Measurements from ENCODE around the gene BBC3.
"Not testable (repeated sequence)": the region's sequence is repeated elsewhere in the genome, so short reads cannot be mapped to it uniquely, and the experiment has no call there.

BBC3 gene

GRCh38 chr19:47269596-47269995 is 38.6 kb upstream of the BBC3 start:
- Histone ChIP-seq H3K36me3 (ENCODE audit: control insufficient read depth, insufficient read depth, low read length) (peaks cover 17% of the 10 kb centered on the region), H3K4me3 (replicated peaks; ENCODE audit: low read depth, low read length) (no peak overlapping the region), H3K27me3 (replicated peaks; ENCODE audit: control insufficient read depth, insufficient read depth, low read length) (no peaks in the 10 kb centered on the region)
- DNase-seq (ENCODE audit: extremely low read depth, insufficient read length) = no peak
- TF ChIP-seq CTCF (IDR thresholded peaks at IDR 0.05; ENCODE audit: insufficient read depth, low read length, poor library complexity, severe bottlenecking) = no peak

GRCh38 chr19:47268028-47268427 is 37.0 kb upstream of the BBC3 start:
- Histone ChIP-seq H3K36me3 (ENCODE audit: control insufficient read depth, insufficient read depth, low read length) (peaks cover 22% of the 10 kb centered on the region), H3K27me3 (replicated peaks; ENCODE audit: control insufficient read depth, insufficient read depth, low read length) (no peaks in the 10 kb centered on the region), H3K4me3 (replicated peaks; ENCODE audit: low read depth, low read length) (no peak overlapping the region)
- TF ChIP-seq CTCF (IDR thresholded peaks at IDR 0.05; ENCODE audit: insufficient read depth, low read length, poor library complexity, severe bottlenecking) = no peak
- no peak for DNase-seq (ENCODE audit: extremely low read depth, insufficient read length)

DNA sequence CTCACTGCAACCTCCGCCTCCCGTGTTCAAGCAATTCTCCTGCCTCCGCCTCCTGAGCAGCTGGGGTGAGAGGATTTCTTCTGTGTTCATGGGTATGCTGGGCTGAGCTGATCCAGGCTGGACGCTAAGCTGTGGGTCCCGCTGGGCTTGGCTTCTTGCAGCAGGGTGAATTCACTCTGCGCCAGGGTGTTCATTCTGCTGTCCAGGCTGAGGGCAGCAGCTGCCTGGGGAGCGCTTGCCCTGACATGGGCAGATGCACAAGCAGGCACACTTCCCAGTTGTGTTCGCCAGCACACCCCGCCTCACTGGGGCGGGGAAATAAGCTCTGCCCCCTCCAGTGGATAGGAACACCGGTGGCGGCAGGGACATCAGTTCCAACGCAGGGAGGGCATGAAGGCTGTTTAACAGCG is 36.4 kb upstream of the BBC3 start:
- Histone ChIP-seq H3K27me3 (replicated peaks; ENCODE audit: control insufficient read depth, insufficient read depth, low read length) (no peaks in the 10 kb centered on the region), H3K36me3 (ENCODE audit: control insufficient read depth, insufficient read depth, low read length) (peaks cover 22% of the 10 kb centered on the region)

GRCh38 chr19:47266401-47266941 is 35.5 kb upstream of the BBC3 start:
- no peak for TF ChIP-seq CTCF (IDR thresholded peaks at IDR 0.05; ENCODE audit: insufficient read depth, low read length, poor library complexity, severe bottlenecking)
- H3K27me3 ChIP-seq (replicated peaks; ENCODE audit: control insufficient read depth, insufficient read depth, low read length) = no peaks in the 10 kb centered on the region
- peaks cover 22% of the 10 kb centered on the region for H3K36me3 ChIP-seq (ENCODE audit: control insufficient read depth, insufficient read depth, low read length)
- no peak for DNase-seq (ENCODE audit: extremely low read depth, insufficient read length)
- no peak overlapping the region for H3K4me3 ChIP-seq (replicated peaks; ENCODE audit: low read depth, low read length)

More for the DNA sequence above, 36.4 kb upstream of the BBC3 start:
- H3K4me3 ChIP-seq (replicated peaks; ENCODE audit: low read depth, low read length) = no peak overlapping the region
- TF ChIP-seq CTCF (IDR thresholded peaks at IDR 0.05; ENCODE audit: insufficient read depth, low read length, poor library complexity, severe bottlenecking) = no peak
- DNase-seq (ENCODE audit: extremely low read depth, insufficient read length) = no peak

GRCh38 chr19:47264629-47265028 is 33.6 kb upstream of the BBC3 start:
- TF ChIP-seq CTCF (IDR thresholded peaks at IDR 0.05; ENCODE audit: insufficient read depth, low read length, poor library complexity, severe bottlenecking) = no peak
- peaks cover 24% of the 10 kb centered on the region for H3K36me3 ChIP-seq (ENCODE audit: control insufficient read depth, insufficient read depth, low read length)
- H3K4me3 ChIP-seq (replicated peaks; ENCODE audit: low read depth, low read length) = no peak overlapping the region
- DNase-seq (ENCODE audit: extremely low read depth, insufficient read length) = no peak
- no peaks in the 10 kb centered on the region for H3K27me3 ChIP-seq (replicated peaks; ENCODE audit: control insufficient read depth, insufficient read depth, low read length)

DNA sequence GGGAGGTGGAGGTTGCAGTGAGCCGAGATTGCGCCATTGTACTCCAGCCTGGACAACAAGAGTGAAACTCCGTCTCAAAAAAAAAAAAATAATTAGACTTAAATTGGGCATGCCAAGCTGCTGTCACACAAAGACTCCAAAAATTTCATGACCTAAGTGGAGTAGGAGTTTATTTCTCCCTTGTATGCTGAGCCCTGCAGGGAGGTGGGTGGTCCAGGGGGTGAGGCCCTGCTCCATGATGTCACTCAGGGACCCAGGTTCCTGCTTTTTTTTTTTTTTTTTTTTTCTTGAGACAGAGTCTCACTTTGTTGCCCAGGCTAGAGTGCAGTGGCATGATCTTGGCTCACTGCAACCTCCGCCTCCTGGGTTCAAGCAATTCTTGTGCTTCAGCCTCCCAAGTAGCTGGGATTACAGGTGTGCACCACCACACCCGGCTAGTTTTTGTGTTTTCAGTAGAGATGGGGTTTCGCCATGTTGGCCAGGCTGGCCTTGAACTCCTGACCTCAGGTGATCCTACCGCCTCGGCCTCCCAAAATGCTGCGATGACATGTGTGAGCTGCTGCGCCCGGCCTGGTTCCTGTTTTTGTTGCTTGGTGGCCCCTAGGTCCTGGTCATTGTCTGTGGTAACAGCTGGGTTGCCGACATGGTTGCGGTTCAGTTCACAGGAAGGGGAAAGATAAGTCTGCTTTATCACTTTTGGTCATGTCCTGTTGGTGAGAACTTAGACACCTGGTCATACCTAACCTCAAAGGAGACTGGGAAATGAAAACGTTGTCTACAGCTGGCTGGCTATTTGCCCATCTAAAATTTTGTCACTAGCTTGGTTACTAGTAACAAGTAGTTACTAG is 31.2 kb upstream of the BBC3 start:
- H3K27me3 ChIP-seq (replicated peaks; ENCODE audit: control insufficient read depth, insufficient read depth, low read length); H3K4me3 ChIP-seq (replicated peaks; ENCODE audit: low read depth, low read length): not testable (repeated sequence)
- peaks cover 23% of the 10 kb centered on the region for H3K36me3 ChIP-seq (ENCODE audit: control insufficient read depth, insufficient read depth, low read length)
- DNase-seq (ENCODE audit: extremely low read depth, insufficient read length) = peak; percentile 85

Data from GM06990 (cell line).